ENCODE data around the gene TTLL9. TPM values are rescaled to one million over a fixed set of nuclear protein-coding genes. Genes with fewer than 3 reads are reported as not detected.
"Not testable (repeated sequence)": the region's sequence is repeated elsewhere in the genome, so short reads cannot be mapped to it uniquely, and the experiment has no call there.

TTLL9 gene
- total RNA-seq, 2 donors from 2014 or later, result not detected

- Histone ChIP-seq H3K27ac (peak overlapping the region in 1 of 2 donors; percentile 41), H3K9me3 (no peaks in the 10 kb centered on the region), H3K27me3 (replicated peaks; ENCODE audit: insufficient read depth) (no peaks in the 10 kb centered on the region), H3K36me3 (no peaks in the 10 kb centered on the region), H3K4me3 (no peak overlapping the region), H3K4me1 (ENCODE audit: control insufficient read depth in 1 of 2, low read depth in 2 of 2) (peaks cover 0 to 41% of the 10 kb centered on the region in 2 donors)
- DNase-seq (ENCODE audit: low spot score) (no peak), ATAC-seq (ENCODE audit: insufficient number of reproducible peaks, low FRiP score, low read depth) (no peak)
- no peak for TF ChIP-seq CTCF (IDR thresholded peaks at IDR 0.05)
Measured at GRCh38 chr20:31824125-31824485, 46.3 kb upstream of the TTLL9 start.

- Histone ChIP-seq H3K4me1 (ENCODE audit: control insufficient read depth in 1 of 2, low read depth in 2 of 2) (peaks cover 0 to 35% of the 10 kb centered on the region in 2 donors), H3K9me3 (no peaks in the 10 kb centered on the region), H3K27me3 (replicated peaks; ENCODE audit: insufficient read depth) (no peaks in the 10 kb centered on the region), H3K4me3 (no peak overlapping the region), H3K27ac (peak overlapping the region in 1 of 2 donors; percentile 41), H3K36me3 (no peaks in the 10 kb centered on the region)
- DNase-seq (ENCODE audit: low spot score) (no peak), ATAC-seq (ENCODE audit: insufficient number of reproducible peaks, low FRiP score, low read depth) (no peak)
- no peak for TF ChIP-seq CTCF (IDR thresholded peaks at IDR 0.05)
Measured at GRCh38 chr20:31824554-31825313, 45.7 kb upstream of the TTLL9 start.

- TF ChIP-seq CTCF (IDR thresholded peaks at IDR 0.05), result no peak
Measured at GRCh38 chr20:31826074-31826473, 44.4 kb upstream of the TTLL9 start.

GRCh38 chr20:31827059-31827458 is 43.4 kb upstream of the TTLL9 start:
- no peak for DNase-seq (ENCODE audit: low spot score)
- H3K4me1 ChIP-seq (ENCODE audit: control insufficient read depth in 1 of 2, low read depth in 2 of 2), result peaks cover 0 to 30% of the 10 kb centered on the region in 2 donors
- H3K36me3 ChIP-seq, result no peaks in the 10 kb centered on the region
- no peak for TF ChIP-seq CTCF (IDR thresholded peaks at IDR 0.05)
- H3K27me3 ChIP-seq (replicated peaks; ENCODE audit: insufficient read depth), result no peaks in the 10 kb centered on the region
- no peak overlapping the region for H3K27ac ChIP-seq
- no peaks in the 10 kb centered on the region for H3K9me3 ChIP-seq
- ATAC-seq (ENCODE audit: insufficient number of reproducible peaks, low FRiP score, low read depth), result no peak
- no peak overlapping the region for H3K4me3 ChIP-seq

More at GRCh38 chr20:31826074-31826473, 44.4 kb upstream of the TTLL9 start:
- DNase-seq (ENCODE audit: low spot score) (no peak), ATAC-seq (ENCODE audit: insufficient number of reproducible peaks, low FRiP score, low read depth) (no peak)
- Histone ChIP-seq H3K27ac (no peak overlapping the region), H3K27me3 (replicated peaks; ENCODE audit: insufficient read depth) (no peaks in the 10 kb centered on the region), H3K36me3 (no peaks in the 10 kb centered on the region), H3K4me1 (ENCODE audit: control insufficient read depth in 1 of 2, low read depth in 2 of 2) (peaks cover 0 to 35% of the 10 kb centered on the region in 2 donors), H3K4me3 (no peak overlapping the region), H3K9me3 (no peaks in the 10 kb centered on the region)

DNA sequence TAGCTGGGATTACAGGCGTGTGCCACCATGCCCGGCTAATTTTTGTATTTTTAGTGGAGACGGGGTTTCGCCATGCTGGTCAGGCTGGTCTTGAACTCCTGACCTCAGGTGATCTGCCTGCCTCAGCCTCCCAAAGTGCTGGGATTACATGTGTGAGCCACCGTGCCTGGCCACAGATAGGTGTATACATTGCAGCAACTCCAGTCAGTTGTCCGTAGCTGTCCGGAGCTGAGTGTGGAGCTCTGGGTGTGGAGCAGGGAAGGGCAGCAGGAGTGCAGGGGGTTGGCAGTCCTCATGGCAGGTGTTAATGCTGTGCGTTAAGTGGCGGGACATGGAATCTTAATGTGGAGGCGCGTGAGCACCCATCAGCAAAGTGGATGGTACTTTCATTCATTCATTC is 42.4 kb upstream of the TTLL9 start:
- H3K27ac ChIP-seq; H3K4me3 ChIP-seq; H3K27me3 ChIP-seq (replicated peaks; ENCODE audit: insufficient read depth); ATAC-seq (ENCODE audit: insufficient number of reproducible peaks, low FRiP score, low read depth); H3K36me3 ChIP-seq; H3K9me3 ChIP-seq; DNase-seq (ENCODE audit: low spot score): not testable (repeated sequence)
- peaks cover 0 to 22% of the 10 kb centered on the region in 2 donors for H3K4me1 ChIP-seq (ENCODE audit: control insufficient read depth in 1 of 2, low read depth in 2 of 2)

- Histone ChIP-seq H3K4me1 (ENCODE audit: control insufficient read depth in 1 of 2, low read depth in 2 of 2) (peaks cover 0 to 11% of the 10 kb centered on the region in 2 donors), H3K27ac (no peak overlapping the region), H3K4me3 (no peak overlapping the region), H3K9me3 (no peaks in the 10 kb centered on the region), H3K36me3 (no peaks in the 10 kb centered on the region), H3K27me3 (replicated peaks; ENCODE audit: insufficient read depth) (no peaks in the 10 kb centered on the region)
- no peak for TF ChIP-seq CTCF (IDR thresholded peaks at IDR 0.05)
- ATAC-seq (ENCODE audit: insufficient number of reproducible peaks, low FRiP score, low read depth) (no peak), DNase-seq (ENCODE audit: low spot score) (no peak)
Measured at GRCh38 chr20:31829731-31830130, 40.7 kb upstream of the TTLL9 start.

Measured in thoracic aorta (tissue), 2 donors.